HUDEP-2 (cell line): Measurements from ENCODE around the gene GPR161.
"Not testable (repeated sequence)": the region's sequence is repeated elsewhere in the genome, so short reads cannot be mapped to it uniquely, and the experiment has no call there.

Source experiments
- DNase-seq, 76 experiments: peaks; one replicate each; lab custom pipeline; 2025; ENCODE audit not compliant: unreplicated experiment in 76 of 76; lab: John Stamatoyannopoulos, UW

The GPR161 gene

GRCh38 chr1:168089979-168090337 lies 46.8 kb downstream of the GPR161 start:
- DNase-seq, result no peak

GRCh38 chr1:168089326-168089978 lies 47.3 kb downstream of the GPR161 start:
- DNase-seq, result no peak

GRCh38 chr1:168088511-168089325 lies 48.0 kb downstream of the GPR161 start:
- DNase-seq, result no peak

- no peak for DNase-seq
Observed at GRCh38 chr1:168087696-168088095, 49.0 kb downstream of the GPR161 start.

- DNase-seq, result no peak
Observed at GRCh38 chr1:168086438-168086837, 50.3 kb downstream of the GPR161 start.

GRCh38 chr1:168085401-168085872 lies 51.3 kb downstream of the GPR161 start:
- peak in 1 of 76 experiments; percentile 4 for DNase-seq

- peak in 60 of 76 experiments; percentile 3 to 66 (median 36) for DNase-seq
Observed at GRCh38 chr1:168084396-168085231, 52.1 kb downstream of the GPR161 start.

- DNase-seq, result peak in 2 of 76 experiments; percentile 2 to 19
Observed at GRCh38 chr1:168083456-168084325, 53.0 kb downstream of the GPR161 start.

GRCh38 chr1:168082008-168082876 lies 54.5 kb downstream of the GPR161 start:
- peak in 70 of 76 experiments; percentile 8 to 83 (median 54) for DNase-seq

GRCh38 chr1:168081373-168082007 lies 55.2 kb downstream of the GPR161 start:
- DNase-seq, result no peak

- DNase-seq, result no peak
Observed at GRCh38 chr1:168079761-168080160, 57.0 kb downstream of the GPR161 start.

- DNase-seq, result no peak
Observed at GRCh38 chr1:168069384-168069783, 67.3 kb downstream of the GPR161 start.

- DNase-seq, result peak in 13 of 76 experiments; percentile 4 to 26 (median 13)
Observed at GRCh38 chr1:168065506-168065905, 71.2 kb downstream of the GPR161 start.

GRCh38 chr1:168064216-168064615 lies 72.5 kb downstream of the GPR161 start:
- no peak for DNase-seq

GRCh38 chr1:168057921-168058320 lies 78.8 kb downstream of the GPR161 start:
- no peak for DNase-seq

GRCh38 chr1:168057355-168057754 lies 79.4 kb downstream of the GPR161 start:
- no peak for DNase-seq

GRCh38 chr1:168056152-168056551 lies 80.6 kb downstream of the GPR161 start:
- not testable (repeated sequence) for DNase-seq

- DNase-seq, result no peak
Observed at GRCh38 chr1:168054117-168054516, 82.6 kb downstream of the GPR161 start.

- DNase-seq, result no peak
Observed at GRCh38 chr1:168053681-168054080, 83.0 kb downstream of the GPR161 start.
